ENCODE results near the gene KIAA1671.

Gene KIAA1671

DNA sequence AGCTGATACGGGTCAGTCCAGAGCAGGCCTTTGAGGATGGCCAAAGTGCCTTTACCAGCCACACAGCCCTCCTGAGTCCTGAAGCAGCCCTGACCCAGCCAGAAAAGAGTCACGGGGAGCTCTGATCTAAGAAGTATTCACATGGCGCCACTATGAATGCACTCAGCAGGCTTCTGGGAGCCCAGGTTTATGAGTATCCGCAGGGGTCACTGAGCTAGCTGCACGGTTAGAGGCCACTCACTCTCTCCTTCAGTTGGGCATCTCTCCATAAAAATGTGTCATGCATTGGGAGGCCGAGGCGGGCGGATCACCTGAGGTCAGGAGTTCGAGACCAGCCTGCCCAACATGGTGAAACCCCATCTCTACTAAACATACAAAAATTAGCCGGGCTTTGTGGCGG, 10.3 kb downstream of the KIAA1671 start:
- no peak for DNase-seq (ENCODE audit: extremely low read depth, low read depth)
- TF ChIP-seq, protein P1, sequence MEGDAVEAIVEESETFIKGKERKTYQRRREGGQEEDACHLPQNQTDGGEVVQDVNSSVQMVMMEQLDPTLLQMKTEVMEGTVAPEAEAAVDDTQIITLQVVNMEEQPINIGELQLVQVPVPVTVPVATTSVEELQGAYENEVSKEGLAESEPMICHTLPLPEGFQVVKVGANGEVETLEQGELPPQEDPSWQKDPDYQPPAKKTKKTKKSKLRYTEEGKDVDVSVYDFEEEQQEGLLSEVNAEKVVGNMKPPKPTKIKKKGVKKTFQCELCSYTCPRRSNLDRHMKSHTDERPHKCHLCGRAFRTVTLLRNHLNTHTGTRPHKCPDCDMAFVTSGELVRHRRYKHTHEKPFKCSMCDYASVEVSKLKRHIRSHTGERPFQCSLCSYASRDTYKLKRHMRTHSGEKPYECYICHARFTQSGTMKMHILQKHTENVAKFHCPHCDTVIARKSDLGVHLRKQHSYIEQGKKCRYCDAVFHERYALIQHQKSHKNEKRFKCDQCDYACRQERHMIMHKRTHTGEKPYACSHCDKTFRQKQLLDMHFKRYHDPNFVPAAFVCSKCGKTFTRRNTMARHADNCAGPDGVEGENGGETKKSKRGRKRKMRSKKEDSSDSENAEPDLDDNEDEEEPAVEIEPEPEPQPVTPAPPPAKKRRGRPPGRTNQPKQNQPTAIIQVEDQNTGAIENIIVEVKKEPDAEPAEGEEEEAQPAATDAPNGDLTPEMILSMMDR (IDR thresholded peaks at IDR 0.05; ENCODE audit: low read depth, low read length): no peak

DNA sequence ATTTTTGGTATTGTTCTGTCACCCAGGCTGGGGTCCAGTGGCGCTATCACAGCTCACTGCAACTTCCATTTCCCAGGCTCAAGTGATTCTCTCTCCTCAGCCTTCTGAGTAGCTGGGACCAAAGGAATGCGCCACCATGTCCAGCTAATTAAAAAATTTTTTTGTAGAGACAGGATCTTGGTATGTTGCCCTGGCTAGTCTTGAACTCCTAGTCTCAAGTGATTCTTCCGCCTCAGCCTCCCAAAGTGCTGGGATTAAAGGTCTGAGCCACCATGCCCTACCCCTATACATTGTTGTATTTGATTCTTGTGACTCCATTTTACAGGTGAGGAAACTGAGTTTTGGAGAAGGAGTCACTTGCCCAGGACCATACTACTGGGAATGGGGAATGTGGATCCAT, 11.9 kb downstream of the KIAA1671 start:
- TF ChIP-seq, protein P1 (IDR thresholded peaks at IDR 0.05; ENCODE audit: low read depth, low read length): no peak
- DNase-seq (ENCODE audit: extremely low read depth, low read depth): no peak

DNA sequence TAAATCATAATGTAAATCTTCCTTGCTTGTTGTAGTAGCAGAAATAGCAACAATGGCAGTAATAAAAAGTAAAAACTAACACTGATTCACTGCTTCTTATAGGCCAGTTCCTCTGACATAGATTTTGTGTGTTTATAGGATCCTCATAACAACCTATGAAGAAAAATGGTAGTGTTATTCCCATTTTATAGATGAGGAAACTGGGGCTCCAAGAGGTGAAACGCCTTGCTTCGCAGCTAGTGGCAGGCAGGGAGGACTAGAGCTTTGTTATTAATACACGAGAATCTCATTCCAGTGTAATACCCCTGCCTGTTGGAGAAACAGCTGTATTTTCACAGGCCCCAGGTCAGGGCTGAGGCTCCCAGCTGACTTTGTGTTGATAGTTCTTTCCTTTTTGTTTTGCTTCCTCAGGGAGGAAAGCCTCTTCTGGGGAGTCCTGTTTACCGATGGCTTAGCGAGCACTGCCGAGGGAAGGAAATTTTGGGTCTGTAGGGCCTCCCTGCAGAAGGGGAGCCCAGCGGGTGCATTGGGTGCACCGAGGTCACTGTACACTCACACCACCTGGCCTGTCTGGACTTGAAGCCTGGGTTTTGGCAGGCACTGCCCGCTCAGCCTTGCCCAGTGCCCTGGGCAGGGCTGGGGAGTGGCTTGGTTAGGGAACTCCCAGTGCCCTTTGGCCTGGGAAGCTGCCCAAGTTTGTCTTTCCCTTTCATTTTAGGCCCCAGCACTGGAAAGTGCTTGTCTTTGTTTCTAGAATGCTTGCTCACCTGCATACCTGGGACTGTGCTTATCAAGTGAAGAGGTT, 13.5 kb downstream of the KIAA1671 start:
- DNase-seq (ENCODE audit: extremely low read depth, low read depth): no peak
- TF ChIP-seq, protein P1 (IDR thresholded peaks at IDR 0.05; ENCODE audit: low read depth, low read length): no peak

DNA sequence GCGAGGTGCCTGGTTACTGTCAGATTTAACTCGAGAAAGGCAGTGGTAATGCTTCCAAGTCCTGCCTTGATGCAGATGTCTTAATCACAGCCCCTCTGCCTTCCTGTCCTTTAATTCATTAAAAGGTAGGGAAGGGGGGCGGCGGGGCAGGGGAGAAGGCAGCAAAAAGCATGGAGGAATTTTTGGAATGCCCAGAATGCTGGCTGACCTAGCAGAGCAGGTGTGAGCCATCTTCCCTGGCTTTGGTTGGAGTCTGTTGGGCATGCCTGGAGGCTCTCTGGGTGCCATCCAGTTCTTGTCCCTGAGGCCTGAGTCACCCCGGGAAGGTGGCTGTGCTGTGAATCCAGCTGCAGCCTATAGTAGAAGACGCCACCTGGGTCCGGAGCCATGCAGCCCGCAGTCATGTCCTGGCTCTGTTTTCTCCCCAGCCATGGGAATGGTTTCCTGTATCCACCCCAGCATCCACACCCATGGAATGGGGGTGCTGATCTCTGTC, 15.6 kb downstream of the KIAA1671 start:
- DNase-seq (ENCODE audit: extremely low read depth, low read depth): no peak
- TF ChIP-seq, protein P1 (IDR thresholded peaks at IDR 0.05; ENCODE audit: low read depth, low read length): no peak

DNA sequence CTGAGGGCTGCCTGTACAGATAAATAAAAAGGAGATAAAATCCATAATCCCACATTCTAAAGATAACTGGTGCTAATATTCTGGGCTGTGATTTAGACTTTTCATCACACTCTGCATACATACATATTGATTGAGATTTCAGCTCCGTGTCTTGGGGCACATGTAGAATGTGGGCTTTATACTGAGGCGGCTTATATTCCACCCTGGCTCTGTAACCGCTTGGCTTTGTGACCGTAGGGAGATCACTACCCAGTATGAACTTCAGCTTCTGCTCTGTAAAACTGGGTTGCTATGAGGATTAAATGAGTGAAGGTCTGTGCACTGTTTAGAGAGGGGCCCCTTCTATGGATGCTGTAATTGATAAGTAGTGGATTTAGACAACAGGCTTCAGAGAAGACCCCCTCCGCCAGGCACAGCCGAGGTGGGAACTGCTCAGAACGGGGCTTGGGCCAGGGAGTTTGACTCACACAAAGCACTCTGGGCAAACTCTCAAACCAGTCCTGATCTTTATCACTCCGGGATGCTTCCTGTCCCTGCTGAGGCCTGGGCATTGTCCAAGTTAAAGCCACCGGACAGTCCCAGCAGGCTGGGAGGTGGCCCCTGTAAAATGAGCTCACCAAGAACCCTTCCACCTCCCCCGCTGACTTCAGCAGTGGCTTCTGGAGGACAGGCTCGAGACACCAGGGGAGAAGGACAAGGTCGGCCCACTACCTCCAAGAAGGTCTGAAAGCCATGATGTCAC, 17.2 kb downstream of the KIAA1671 start:
- no peak for DNase-seq (ENCODE audit: extremely low read depth, low read depth)
- TF ChIP-seq, protein P1 (IDR thresholded peaks at IDR 0.05; ENCODE audit: low read depth, low read length): no peak

DNA sequence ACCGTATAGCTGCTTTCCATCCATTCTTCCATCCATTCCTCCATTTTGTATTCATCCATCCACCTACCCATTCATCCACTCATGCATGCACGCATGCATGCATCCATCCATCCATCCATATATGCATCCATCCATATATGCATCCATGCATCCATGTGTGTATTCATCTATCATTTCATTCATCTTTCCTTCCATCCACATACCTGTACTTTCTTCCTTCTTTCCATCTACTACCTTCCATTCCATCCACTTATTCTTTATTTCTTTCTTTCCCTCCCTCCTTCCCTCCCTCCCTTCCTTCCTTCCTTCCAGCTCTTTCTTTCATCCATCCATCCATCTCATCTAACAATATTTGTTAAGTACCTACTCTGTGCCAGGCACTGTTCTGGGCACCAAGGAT, 19.9 kb downstream of the KIAA1671 start:
- DNase-seq (ENCODE audit: extremely low read depth, low read depth): no peak
- TF ChIP-seq, protein P1 (IDR thresholded peaks at IDR 0.05; ENCODE audit: low read depth, low read length): no peak

DNA sequence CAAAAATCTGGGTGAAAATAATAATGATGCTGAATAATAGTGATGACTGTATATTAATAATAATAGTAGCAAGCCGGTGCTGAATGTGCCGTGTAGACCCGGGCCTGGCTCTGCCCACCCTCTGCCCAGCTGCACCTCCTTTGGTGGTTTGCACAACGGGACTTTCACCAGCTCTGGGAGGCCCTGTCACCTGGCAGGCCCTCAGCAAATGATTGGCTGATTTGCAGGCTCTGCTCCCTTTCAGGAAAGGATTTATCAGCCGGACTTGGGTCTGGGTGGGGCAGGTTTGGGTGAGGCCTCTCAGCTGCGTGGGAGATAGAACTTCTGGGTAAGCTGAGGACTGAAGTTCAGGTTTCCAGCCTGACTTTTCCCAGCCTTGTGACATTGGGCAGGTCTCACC, 21.4 kb downstream of the KIAA1671 start:
- TF ChIP-seq, protein P1 (IDR thresholded peaks at IDR 0.05; ENCODE audit: low read depth, low read length): no peak
- DNase-seq (ENCODE audit: extremely low read depth, low read depth): no peak

Measured in AG09319 (cell line).